ENCODE data around the gene MYMK.

- no peak for TF ChIP-seq CTCF (IDR thresholded peaks at IDR 0.05)
- no peak for TF ChIP-seq POLR2A (IDR thresholded peaks at IDR 0.05)
- TF ChIP-seq POLR2AphosphoS5 (IDR thresholded peaks at IDR 0.05): no peak
These were observed 22.4 kb upstream of the MYMK start for GRCh38 chr9:133547116-133547515.

Measured in stomach (tissue), 4 donors.